Erythroblast (primary cell): ENCODE results near the gene SLC27A2.

Experiments
- GATA1 ChIP-seq: IDR thresholded peaks from 2 replicates; pipeline ENCODE4 v1.6.1; 2011; ENCODE audit warnings: low read depth, mild to moderate bottlenecking, control low read depth, low read length, moderate library complexity
- POLR2A ChIP-seq: IDR thresholded peaks from 2 replicates; pipeline ENCODE4 v1.6.1; 2011; ENCODE audit warnings: mild to moderate bottlenecking, low read length

- TF ChIP-seq GATA1 = no peak
- no peak for TF ChIP-seq POLR2A
These were observed 74.4 kb downstream of the SLC27A2 start for GRCh38 chr15:50256188-50257041.
